Muscle layer of colon (tissue), 2 donors: ENCODE data around the gene DAB1.

Source experiments
- H3K27ac ChIP-seq: one replicate; pipeline ENCODE4 v1.7.0; 2013; ENCODE audit warnings: low read depth, mild to moderate bottlenecking, low read length, moderate library complexity
- H3K27me3 ChIP-seq, 2 donors: one replicate each; pipeline ENCODE4 v1.7.0; 2013; ENCODE audit warnings: low read length in 2 of 2, mild to moderate bottlenecking in 2 of 2; ENCODE audit not compliant: insufficient read depth in 2 of 2, control insufficient read depth in 1 of 2
- H3K36me3 ChIP-seq: one replicate; pipeline ENCODE4 v1.7.0; 2013; ENCODE audit warnings: mild to moderate bottlenecking, low read length; ENCODE audit not compliant: insufficient read depth
- H3K4me1 ChIP-seq: one replicate; pipeline ENCODE4 v1.7.0; 2013; ENCODE audit warnings: mild to moderate bottlenecking, low read length; ENCODE audit not compliant: insufficient read depth
- H3K4me3 ChIP-seq, 2 donors: one replicate each; pipeline ENCODE4 v1.7.0; 2013; ENCODE audit warnings: low read length in 2 of 2, low read depth in 1 of 2, mild to moderate bottlenecking in 1 of 2, moderate library complexity in 1 of 2
- H3K9ac ChIP-seq: one replicate; pipeline ENCODE4 v1.7.0; 2013; ENCODE audit warnings: low read length
- H3K9me3 ChIP-seq: one replicate; pipeline ENCODE4 v1.7.0; 2013; ENCODE audit warnings: mild to moderate bottlenecking, low read length
- donor health status: abdominal sarcoma.
- donor health status: Adenocarcinoma of cecum.

DAB1 gene

DNA sequence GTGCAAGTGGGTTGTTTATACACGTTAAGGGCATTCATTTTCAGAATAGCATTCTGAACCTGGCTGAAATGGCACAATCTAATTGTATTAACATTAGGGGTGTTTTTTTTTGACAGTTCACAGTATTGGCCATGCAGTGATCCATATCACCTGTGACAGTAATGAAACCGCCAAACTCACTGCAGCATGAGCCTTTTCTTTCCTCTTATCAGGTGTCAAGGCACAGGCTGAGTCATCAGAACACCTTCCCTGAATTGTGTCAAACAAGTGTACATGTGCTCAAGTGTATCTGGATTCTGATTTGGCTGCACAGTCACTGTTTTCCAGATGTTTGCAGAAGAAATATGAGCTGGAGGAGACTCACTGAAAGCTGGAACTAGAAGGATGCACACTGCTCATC, 410.3 kb downstream of the DAB1 start:
- Histone ChIP-seq H3K4me1 (peaks cover 23% of the 10 kb centered on the region), H3K27ac (no peak overlapping the region), H3K4me3 (no peak overlapping the region), H3K9ac (no peak overlapping the region), H3K9me3 (no peaks in the 10 kb centered on the region), H3K36me3 (no peaks in the 10 kb centered on the region), H3K27me3 (no peaks in the 10 kb centered on the region)

GRCh38 chr1:57012315-57012714, 411.5 kb downstream of the DAB1 start:
- H3K27ac ChIP-seq: no peak overlapping the region
- H3K9ac ChIP-seq: no peak overlapping the region
- H3K27me3 ChIP-seq: no peaks in the 10 kb centered on the region
- H3K36me3 ChIP-seq: no peaks in the 10 kb centered on the region
- H3K9me3 ChIP-seq: no peaks in the 10 kb centered on the region
- H3K4me3 ChIP-seq: no peak overlapping the region
- H3K4me1 ChIP-seq: peaks cover 23% of the 10 kb centered on the region

DNA sequence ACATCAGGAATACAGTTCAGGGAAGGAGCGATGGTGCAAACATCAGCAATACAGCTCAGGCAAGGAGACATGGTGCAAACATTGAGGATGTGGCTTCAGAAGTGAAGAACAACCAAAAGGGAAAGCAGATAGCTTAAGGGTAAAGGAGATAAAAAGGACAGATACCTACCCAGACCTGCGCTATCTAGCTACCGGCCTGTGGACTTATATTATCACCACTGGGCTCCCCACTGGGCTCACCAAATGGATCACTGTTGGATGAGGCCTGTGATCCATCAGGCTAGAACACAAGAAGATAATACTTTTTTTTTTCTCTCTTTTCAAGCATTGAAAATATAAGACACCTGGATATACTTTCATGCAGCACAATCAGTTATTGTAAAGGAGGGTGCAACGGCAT, 413.3 kb downstream of the DAB1 start:
- Histone ChIP-seq H3K9me3 (no peaks in the 10 kb centered on the region), H3K27me3 (no peaks in the 10 kb centered on the region), H3K36me3 (no peaks in the 10 kb centered on the region), H3K9ac (no peak overlapping the region), H3K4me3 (no peak overlapping the region), H3K27ac (no peak overlapping the region), H3K4me1 (peaks cover 23% of the 10 kb centered on the region)

DNA sequence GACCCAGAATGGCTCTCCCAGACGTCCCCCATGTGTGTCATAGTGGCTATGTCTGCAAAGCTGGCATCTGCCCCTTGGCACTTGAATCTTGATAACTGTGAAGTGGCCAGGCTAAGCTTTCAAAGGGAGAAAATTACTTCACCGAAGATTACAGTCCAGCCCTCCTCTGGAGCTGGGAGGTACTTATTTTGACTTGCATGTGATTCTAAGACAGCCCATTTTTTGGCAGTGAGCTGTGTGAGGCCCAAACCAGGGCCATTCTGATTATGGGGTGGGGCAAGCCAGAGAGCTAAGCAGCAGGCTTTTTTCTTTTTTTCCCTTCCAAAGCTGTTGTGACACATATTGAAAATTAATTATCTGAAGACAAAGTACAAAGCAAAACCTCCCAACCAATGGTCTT, 415.9 kb downstream of the DAB1 start:
- no peak overlapping the region for H3K4me3 ChIP-seq
- H3K9me3 ChIP-seq: no peaks in the 10 kb centered on the region
- no peaks in the 10 kb centered on the region for H3K36me3 ChIP-seq
- H3K9ac ChIP-seq: no peak overlapping the region
- H3K4me1 ChIP-seq: peaks cover 14% of the 10 kb centered on the region
- no peak overlapping the region for H3K27ac ChIP-seq
- H3K27me3 ChIP-seq: no peaks in the 10 kb centered on the region

GRCh38 chr1:57007472-57007871, 416.4 kb downstream of the DAB1 start:
- H3K27ac ChIP-seq: no peak overlapping the region
- H3K9ac ChIP-seq: no peak overlapping the region
- peaks cover 9% of the 10 kb centered on the region for H3K4me1 ChIP-seq
- H3K4me3 ChIP-seq: no peak overlapping the region
- no peaks in the 10 kb centered on the region for H3K9me3 ChIP-seq
- no peaks in the 10 kb centered on the region for H3K36me3 ChIP-seq
- H3K27me3 ChIP-seq: no peaks in the 10 kb centered on the region

GRCh38 chr1:57003398-57004139, 420.3 kb downstream of the DAB1 start:
- Histone ChIP-seq H3K36me3 (no peaks in the 10 kb centered on the region), H3K9me3 (no peaks in the 10 kb centered on the region), H3K4me1 (no peaks in the 10 kb centered on the region), H3K9ac (no peak overlapping the region), H3K27me3 (no peaks in the 10 kb centered on the region), H3K27ac (no peak overlapping the region), H3K4me3 (no peak overlapping the region)

DNA sequence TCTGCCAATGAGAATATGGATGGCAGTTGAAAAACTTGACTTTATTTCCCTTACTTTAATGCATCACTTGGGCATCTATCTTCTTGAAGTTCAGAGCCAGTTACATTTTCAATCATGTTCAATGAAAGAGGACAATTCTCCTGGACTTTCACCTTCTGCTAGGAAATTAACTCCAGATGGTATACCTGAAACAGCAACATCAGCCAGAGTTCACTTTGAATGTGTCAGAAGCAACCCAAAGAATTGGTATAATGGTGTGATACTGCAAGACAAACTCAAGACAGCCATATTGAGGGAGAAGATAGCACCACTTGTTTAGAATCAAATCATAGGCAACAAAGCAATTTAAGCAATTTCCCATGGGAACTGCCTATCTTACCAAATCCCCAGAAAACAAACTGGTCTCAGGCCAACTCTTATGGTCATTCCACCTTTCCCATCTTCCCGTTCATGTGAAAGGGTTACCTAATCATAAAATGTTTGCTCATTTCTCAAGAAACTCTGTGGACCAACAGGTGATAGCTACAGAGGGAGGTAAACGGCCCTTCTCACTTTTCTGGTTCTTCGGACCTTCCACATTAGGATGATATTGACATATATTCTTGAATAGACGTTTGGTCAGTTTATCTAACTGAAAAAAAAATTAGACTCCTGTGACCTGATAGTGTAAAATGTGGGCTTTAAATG, 428.3 kb downstream of the DAB1 start:
- Histone ChIP-seq H3K36me3 (no peaks in the 10 kb centered on the region), H3K4me1 (no peaks in the 10 kb centered on the region), H3K4me3 (no peak overlapping the region), H3K9ac (no peak overlapping the region), H3K27me3 (no peaks in the 10 kb centered on the region), H3K9me3 (no peaks in the 10 kb centered on the region), H3K27ac (no peak overlapping the region)

DNA sequence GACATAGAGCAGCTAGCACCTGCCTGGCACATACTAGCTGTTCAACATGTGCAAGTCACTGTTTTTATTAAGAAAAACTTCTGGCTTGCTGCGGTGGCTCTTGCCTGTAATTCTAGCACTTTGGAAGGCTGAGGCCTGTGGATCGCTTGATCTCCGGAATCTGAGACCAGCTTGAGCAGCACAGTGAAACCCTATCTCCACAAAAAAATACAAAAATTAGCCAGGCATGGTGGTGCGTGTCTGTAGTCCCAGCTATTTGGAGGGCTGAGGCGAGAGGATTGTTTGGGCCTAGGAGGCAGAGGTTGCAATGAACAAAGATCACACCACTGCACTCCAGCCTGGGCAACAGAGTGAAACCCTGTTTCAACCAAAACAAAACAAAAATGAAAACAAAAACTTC, 430.4 kb downstream of the DAB1 start:
- Histone ChIP-seq H3K4me1 (no peaks in the 10 kb centered on the region), H3K9ac (no peak overlapping the region), H3K27ac (no peak overlapping the region), H3K4me3 (no peak overlapping the region), H3K27me3 (no peaks in the 10 kb centered on the region), H3K36me3 (no peaks in the 10 kb centered on the region), H3K9me3 (no peaks in the 10 kb centered on the region)

DNA sequence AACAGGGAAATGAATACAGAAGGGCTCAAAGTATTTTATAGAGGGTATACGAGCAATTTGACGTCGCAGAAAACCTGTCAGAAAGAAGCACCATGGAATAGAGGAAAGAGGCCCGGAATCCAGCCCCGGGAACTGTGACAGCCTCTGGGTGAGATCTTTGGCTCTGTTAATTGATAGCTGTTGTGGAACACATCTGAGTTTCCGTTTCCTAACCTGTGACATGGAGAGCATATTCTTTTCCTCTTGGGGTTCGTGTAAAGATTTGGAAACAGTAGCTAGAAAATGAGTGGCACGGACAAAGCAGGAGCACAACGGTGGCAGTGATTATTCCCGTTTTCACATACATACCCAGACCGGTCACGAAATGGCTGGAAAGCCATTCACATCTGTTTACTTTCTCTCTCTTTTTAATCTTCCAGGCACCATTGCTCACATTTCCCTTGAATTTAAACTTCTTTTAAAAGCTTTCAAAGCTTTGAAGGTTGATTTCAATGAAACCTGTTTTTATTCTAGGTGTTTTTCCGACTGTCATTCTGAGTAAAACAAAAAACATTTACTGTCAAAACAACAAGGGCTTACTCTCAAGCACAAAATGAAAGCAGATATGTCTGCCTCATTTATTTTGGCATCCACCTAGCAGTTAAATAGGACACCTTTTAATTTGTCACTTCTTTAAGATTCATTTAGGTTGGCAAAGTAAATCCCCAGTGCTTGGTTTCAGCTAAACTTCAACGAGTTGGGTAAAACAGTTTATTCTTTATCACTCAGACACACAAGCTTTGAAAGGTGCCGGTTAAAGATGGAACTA, 431.3 kb downstream of the DAB1 start:
- Histone ChIP-seq H3K9ac (no peak overlapping the region), H3K36me3 (no peaks in the 10 kb centered on the region), H3K4me1 (no peaks in the 10 kb centered on the region), H3K9me3 (no peaks in the 10 kb centered on the region), H3K4me3 (no peak overlapping the region), H3K27ac (no peak overlapping the region), H3K27me3 (no peaks in the 10 kb centered on the region)

- Histone ChIP-seq H3K4me3 (no peak overlapping the region), H3K9ac (no peak overlapping the region), H3K27ac (no peak overlapping the region), H3K4me1 (no peaks in the 10 kb centered on the region), H3K27me3 (no peaks in the 10 kb centered on the region), H3K9me3 (no peaks in the 10 kb centered on the region), H3K36me3 (no peaks in the 10 kb centered on the region)
Measured at GRCh38 chr1:56991576-56991975, 432.3 kb downstream of the DAB1 start.

GRCh38 chr1:56986397-56986796, 437.5 kb downstream of the DAB1 start:
- Histone ChIP-seq H3K9me3 (no peaks in the 10 kb centered on the region), H3K36me3 (no peaks in the 10 kb centered on the region), H3K9ac (no peak overlapping the region), H3K27me3 (no peaks in the 10 kb centered on the region), H3K4me1 (no peaks in the 10 kb centered on the region), H3K4me3 (no peak overlapping the region), H3K27ac (no peak overlapping the region)
